ENCODE results near the gene LYZL2. TPM values are rescaled to one million over a fixed set of nuclear protein-coding genes. Genes with fewer than 3 reads are reported as not detected.

LYZL2 gene
- total RNA-seq, 1 experiment from 2014 or later = not detected

DNA sequence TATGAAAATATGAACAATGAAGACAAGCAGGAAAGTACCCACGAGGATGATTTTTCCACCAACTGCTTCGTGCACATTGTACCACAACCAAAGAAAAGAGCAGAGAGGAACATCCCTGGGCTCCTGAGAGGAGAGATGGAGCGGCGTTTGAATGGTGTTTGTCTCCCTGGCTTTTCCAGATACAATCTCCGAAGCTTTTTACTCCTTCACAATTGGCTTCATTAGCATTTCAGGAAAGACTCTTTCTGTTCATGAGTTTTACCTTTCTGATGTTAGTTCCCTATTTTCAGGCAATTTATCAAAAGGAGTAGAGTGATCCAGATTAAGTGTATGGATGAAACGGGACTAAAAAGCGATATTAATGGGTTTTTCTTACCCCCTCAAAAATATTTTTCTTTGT lies 49.3 kb downstream of the LYZL2 start:
- intact Hi-C loops (cut with micrococcal nuclease; ENCODE audit: unreplicated experiment) = loop anchor here (5.0 kb wide), 1 partner anchor 168 kb away; no protein-coding TSS in a partner anchor
- no peak for DNase-seq (ENCODE audit: low spot score)
- Histone ChIP-seq H3K36me3 (ENCODE audit: insufficient read depth, low read length, poor library complexity, severe bottlenecking) (no peaks in the 10 kb centered on the region), H3K4me3 (ENCODE audit: low read depth, low read length, poor library complexity, severe bottlenecking) (no peak overlapping the region), H3K4me1 (ENCODE audit: insufficient read depth, low read length, poor library complexity, severe bottlenecking) (no peaks in the 10 kb centered on the region), H3K27me3 (replicated peaks; ENCODE audit: insufficient read depth, low read depth, low read length, poor library complexity) (no peaks in the 10 kb centered on the region), H3K27ac (ENCODE audit: low read depth, low read length, poor library complexity, severe bottlenecking) (no peak overlapping the region), H3K9me3 (ENCODE audit: low read depth, low read length, poor library complexity, severe bottlenecking) (no peaks in the 10 kb centered on the region)
- no TSS peak for BruUV-seq (replicated peaks)
- CTCF ChIA-PET = interaction anchor here (2.4 kb wide), 1 partner anchor 11 kb away, joined by 13 read pairs; no protein-coding TSS in a partner anchor
- POLR2A ChIA-PET (ENCODE audit: low non-redundant PET) = no interaction called here
- TF ChIP-seq, protein P1, sequence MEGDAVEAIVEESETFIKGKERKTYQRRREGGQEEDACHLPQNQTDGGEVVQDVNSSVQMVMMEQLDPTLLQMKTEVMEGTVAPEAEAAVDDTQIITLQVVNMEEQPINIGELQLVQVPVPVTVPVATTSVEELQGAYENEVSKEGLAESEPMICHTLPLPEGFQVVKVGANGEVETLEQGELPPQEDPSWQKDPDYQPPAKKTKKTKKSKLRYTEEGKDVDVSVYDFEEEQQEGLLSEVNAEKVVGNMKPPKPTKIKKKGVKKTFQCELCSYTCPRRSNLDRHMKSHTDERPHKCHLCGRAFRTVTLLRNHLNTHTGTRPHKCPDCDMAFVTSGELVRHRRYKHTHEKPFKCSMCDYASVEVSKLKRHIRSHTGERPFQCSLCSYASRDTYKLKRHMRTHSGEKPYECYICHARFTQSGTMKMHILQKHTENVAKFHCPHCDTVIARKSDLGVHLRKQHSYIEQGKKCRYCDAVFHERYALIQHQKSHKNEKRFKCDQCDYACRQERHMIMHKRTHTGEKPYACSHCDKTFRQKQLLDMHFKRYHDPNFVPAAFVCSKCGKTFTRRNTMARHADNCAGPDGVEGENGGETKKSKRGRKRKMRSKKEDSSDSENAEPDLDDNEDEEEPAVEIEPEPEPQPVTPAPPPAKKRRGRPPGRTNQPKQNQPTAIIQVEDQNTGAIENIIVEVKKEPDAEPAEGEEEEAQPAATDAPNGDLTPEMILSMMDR (conservative IDR thresholded peaks at IDR 0.05; ENCODE audit: low read depth, low read length) = no peak

DNA sequence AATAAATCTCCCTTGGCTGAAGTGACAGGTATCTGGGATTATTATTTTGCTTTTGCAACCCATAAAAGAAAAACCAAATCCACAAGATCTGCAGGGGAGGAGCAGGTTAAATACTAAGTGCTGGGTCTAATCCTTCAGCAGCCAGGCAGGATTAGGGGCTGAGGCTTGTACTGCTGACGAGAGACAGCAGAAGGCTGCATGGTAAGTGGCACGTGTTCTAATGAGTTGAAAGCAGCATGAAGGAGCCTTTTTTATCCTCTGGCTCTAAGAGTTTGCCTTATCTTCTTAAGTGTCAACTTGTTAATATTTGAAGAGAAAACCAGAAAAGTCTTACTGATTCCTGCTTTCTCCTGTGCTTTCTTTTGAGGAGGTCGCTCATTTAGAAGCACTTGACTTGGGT lies 50.0 kb downstream of the LYZL2 start:
- no TSS peak for BruUV-seq (replicated peaks)
- no peak for DNase-seq (ENCODE audit: low spot score)
- POLR2A ChIA-PET (ENCODE audit: low non-redundant PET) = no interaction called here
- TF ChIP-seq, protein P1 (conservative IDR thresholded peaks at IDR 0.05; ENCODE audit: low read depth, low read length) = no peak
- no peak for TF ChIP-seq EZH2 (IDR thresholded peaks at IDR 0.05; ENCODE audit: borderline replicate concordance, low read depth, low read length, poor library complexity, severe bottlenecking)
- Histone ChIP-seq H3K4me1 (ENCODE audit: insufficient read depth, low read length, poor library complexity, severe bottlenecking) (no peaks in the 10 kb centered on the region), H3K4me3 (ENCODE audit: low read depth, low read length, poor library complexity, severe bottlenecking) (no peak overlapping the region), H3K27ac (ENCODE audit: low read depth, low read length, poor library complexity, severe bottlenecking) (no peak overlapping the region), H3K27me3 (replicated peaks; ENCODE audit: insufficient read depth, low read depth, low read length, poor library complexity) (no peaks in the 10 kb centered on the region), H3K9me3 (ENCODE audit: low read depth, low read length, poor library complexity, severe bottlenecking) (no peaks in the 10 kb centered on the region), H3K36me3 (ENCODE audit: insufficient read depth, low read length, poor library complexity, severe bottlenecking) (no peaks in the 10 kb centered on the region)
- CTCF ChIA-PET = no interaction called here
- intact Hi-C loops (cut with micrococcal nuclease; ENCODE audit: unreplicated experiment) = no loop called here

DNA sequence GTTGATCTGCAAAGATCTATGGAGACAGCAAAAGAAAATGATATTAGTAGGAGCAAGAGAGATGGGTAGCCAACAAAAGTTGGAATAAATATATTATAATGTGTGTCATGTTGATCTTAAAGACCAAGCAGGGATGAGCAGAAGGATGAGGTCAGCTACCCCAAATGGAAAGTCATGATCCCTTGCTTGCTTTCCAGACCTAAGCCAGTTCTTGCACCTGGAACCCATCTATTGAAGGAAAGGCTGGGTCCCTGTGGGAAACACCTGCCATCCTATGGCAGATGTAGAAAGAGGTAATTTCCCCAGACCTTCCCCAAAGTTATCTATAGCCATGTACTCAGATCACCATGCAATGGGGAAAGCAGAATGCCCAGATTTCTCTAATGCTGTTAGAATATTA lies 52.5 kb downstream of the LYZL2 start:
- DNase-seq (ENCODE audit: low spot score) = no peak
- Histone ChIP-seq H3K27ac (ENCODE audit: low read depth, low read length, poor library complexity, severe bottlenecking) (no peak overlapping the region), H3K36me3 (ENCODE audit: insufficient read depth, low read length, poor library complexity, severe bottlenecking) (no peaks in the 10 kb centered on the region), H3K4me1 (ENCODE audit: insufficient read depth, low read length, poor library complexity, severe bottlenecking) (no peaks in the 10 kb centered on the region), H3K27me3 (replicated peaks; ENCODE audit: insufficient read depth, low read depth, low read length, poor library complexity) (no peaks in the 10 kb centered on the region), H3K4me3 (ENCODE audit: low read depth, low read length, poor library complexity, severe bottlenecking) (no peak overlapping the region), H3K9me3 (ENCODE audit: low read depth, low read length, poor library complexity, severe bottlenecking) (no peaks in the 10 kb centered on the region)
- no TSS peak for BruUV-seq (replicated peaks)
- no peak for TF ChIP-seq EZH2 (IDR thresholded peaks at IDR 0.05; ENCODE audit: borderline replicate concordance, low read depth, low read length, poor library complexity, severe bottlenecking)
- TF ChIP-seq, protein P1 (conservative IDR thresholded peaks at IDR 0.05; ENCODE audit: low read depth, low read length) = no peak
- ChIA-PET CTCF (no interaction called here), POLR2A (ENCODE audit: low non-redundant PET) (no interaction called here)
- intact Hi-C loops (cut with micrococcal nuclease; ENCODE audit: unreplicated experiment) = no loop called here

Data from A673 (cell line).